ENCODE results near the gene GM2A.

GRCh38 chr5:151258816-151259215 lies 5.8 kb downstream of the GM2A start:
- TF ChIP-seq NRF1 (IDR thresholded peaks at IDR 0.05; ENCODE audit: low read depth, low read length) (no peak), CHD2 (IDR thresholded peaks at IDR 0.05; ENCODE audit: low read length, partially characterized antibody) (no peak)

All from SK-N-SH (cell line).